T follicular helper cell (primary cell): ENCODE results near the gene RNU6-9.
"Not testable (repeated sequence)": the region's sequence is repeated elsewhere in the genome, so short reads cannot be mapped to it uniquely, and the experiment has no call there.

ENCODE experiments used
- DNase-seq: peaks from one replicate; pipeline ENCODE4 v3.0.0-alpha.2; 2020; ENCODE audit warnings: low read depth

Gene RNU6-9

GRCh38 chr19:878751-879561 is 14.3 kb upstream of the RNU6-9 start:
- not testable (repeated sequence) for DNase-seq

DNA sequence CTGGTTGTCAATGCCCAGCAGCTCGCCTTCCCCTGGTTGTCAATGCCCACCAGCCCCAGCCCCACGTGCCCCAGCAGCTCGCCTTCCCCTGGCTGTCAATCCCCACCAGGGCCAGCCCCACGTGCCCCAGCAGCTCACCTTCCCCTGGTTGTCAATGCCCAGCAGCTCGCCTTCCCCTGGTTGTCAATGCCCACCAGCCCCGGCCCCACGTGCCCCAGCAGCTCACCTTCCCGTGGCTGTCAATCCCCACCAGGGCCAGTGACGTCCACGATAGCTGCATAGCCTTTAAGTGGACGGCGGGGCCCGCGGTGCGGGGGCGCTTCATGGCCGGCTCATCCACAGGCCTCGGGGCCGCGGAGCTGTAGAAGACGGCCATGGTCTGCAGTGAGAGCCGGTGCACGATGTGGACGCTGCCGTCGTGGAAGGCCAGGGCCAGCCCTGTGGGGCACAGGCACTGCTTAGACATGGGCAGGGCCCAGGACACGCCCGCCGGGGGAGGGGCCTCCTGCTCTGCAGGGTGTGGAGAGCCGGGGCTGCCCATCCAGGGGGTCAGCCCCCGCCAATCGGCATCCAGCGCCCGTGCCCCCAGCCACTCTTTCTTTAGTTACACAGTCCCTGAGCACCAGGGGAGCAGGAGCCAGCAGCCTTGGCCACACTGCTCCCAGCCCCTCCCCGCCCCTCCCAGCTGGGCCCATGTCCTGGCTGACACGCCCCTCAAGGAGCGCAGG is 13.4 kb upstream of the RNU6-9 start:
- DNase-seq = no peak

- DNase-seq = no peak
Measured at GRCh38 chr19:881385-882071, 11.8 kb upstream of the RNU6-9 start.

DNA sequence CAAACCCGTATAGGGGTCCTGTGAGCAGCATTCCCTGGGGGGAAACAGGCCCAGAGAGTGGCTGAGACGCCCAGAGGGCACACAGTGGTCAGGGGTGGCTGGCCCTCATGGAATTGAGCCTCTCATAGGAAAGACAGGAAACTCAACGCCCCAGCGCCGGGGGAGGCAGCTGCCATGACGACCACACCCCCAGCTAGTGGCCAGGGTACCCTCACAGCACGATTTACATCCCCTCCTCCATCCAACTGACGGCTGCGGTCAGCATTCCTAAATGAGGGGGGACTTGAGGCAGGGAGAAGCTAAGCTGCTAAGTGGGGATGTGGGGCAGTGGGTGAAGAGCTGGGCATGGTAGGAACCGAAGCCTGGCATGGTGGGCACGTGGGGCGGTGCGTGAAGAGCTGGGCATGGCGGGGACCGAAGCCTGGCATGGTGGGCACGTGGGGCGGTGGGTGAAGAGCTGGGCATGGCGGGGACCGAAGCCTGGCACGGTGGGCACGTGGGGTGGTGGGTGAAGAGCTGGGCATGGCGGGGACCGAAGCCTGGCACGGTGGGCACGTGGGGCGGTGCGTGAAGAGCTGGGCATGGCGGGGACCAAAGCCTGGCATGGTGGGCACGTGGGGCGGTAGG is 10.3 kb upstream of the RNU6-9 start:
- no peak for DNase-seq

- DNase-seq = no peak
Measured at GRCh38 chr19:883661-884211, 9.5 kb upstream of the RNU6-9 start.

GRCh38 chr19:884420-885211 is 8.7 kb upstream of the RNU6-9 start:
- DNase-seq = no peak

DNA sequence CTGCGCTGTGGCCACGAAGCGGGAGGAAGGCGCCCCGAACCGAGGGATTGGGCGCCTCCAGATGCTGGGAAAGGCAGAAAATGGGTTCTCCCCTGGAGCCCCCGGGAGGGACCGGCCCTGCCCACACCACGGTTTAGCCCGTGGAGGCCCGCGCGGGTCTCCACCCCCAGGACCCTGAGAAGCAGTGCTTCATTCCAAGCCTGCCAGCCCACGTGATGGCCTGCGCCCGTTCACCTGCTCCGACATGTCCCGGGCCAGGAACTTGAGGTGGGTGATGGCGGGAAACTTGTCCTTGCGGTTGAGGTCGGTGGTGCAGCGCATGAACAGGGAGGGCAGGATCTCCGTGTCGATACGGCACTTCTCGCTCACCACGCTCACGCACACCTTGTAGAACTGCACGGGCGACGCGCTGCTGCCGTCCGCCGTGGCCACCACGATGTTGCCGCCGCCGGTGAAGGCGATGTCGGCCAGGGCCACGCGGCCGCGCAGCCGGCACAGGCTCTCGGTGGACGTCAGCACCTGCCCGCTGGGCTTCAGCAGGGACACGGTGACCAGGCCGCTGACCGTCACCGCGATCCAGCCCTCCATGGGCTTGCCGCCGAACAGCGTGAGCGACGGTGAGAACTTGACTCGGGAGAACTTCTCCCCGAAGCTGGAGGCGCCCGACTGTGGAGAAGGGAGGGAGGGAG is 7.6 kb upstream of the RNU6-9 start:
- DNase-seq = no peak

GRCh38 chr19:887072-887471 is 6.2 kb upstream of the RNU6-9 start:
- no peak for DNase-seq

GRCh38 chr19:887599-887998 is 5.7 kb upstream of the RNU6-9 start:
- no peak for DNase-seq

GRCh38 chr19:888581-889385 is 4.5 kb upstream of the RNU6-9 start:
- peak; percentile 51 for DNase-seq

GRCh38 chr19:889662-890295 is 3.5 kb upstream of the RNU6-9 start:
- DNase-seq = no peak

DNA sequence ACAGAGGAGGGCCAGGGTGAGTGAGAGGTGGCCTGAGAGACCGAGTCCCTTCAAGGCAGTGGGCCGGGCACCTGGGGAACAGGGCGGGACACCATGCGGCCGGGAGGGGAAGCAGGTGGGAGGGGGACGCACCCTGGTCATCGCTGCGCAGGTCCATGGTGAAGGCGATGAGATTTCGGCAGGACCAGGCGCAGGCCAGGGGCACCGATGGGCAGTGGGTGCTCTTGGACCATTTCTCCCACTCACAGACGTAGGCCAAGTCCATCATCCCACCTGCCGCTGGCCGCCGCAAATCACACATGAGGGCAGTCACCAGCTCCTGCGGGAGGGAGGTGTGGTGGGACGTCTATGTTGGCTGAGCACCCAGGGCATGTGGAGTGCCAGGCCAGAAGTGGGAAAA is 2.5 kb upstream of the RNU6-9 start:
- no peak for DNase-seq

DNA sequence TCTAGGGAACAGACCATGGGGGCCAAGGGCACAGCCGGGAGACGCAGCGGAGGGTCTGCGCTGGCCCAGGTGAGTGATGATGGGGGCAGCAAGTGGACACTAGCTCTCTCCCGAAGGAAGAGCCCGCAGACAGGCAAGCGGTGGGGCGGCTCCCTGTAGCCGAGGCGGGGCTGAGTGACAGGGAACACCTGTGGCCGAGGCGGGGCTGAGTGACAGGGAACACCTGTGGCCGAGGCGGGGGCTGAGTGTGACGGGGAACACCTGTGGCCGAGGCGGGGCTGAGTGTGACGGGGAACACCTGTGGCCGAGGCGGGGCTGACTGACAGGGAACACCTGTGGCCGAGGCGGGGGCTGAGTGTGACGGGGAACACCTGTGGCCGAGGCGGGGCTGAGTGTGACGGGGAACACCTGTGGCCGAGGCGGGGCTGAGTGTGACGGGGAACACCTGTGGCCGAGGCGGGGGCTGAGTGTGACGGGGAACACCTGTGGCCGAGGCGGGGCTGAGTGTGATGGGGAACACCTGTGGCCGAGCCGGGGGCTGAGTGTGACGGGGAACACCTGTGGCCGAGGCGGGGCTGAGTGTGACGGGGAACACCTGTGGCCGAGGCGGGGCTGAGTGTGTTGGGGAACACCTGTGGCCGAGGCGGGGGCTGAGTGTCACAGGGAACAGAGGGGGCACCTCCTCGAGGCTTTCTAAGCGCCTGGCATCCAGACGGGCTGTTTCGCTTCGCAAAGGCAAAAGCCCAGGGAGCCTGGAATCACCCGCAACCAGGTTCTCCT is 1.7 kb upstream of the RNU6-9 start:
- DNase-seq = not testable (repeated sequence)

GRCh38 chr19:892243-892893 is 916 bp upstream of the RNU6-9 start:
- DNase-seq = no peak

DNA sequence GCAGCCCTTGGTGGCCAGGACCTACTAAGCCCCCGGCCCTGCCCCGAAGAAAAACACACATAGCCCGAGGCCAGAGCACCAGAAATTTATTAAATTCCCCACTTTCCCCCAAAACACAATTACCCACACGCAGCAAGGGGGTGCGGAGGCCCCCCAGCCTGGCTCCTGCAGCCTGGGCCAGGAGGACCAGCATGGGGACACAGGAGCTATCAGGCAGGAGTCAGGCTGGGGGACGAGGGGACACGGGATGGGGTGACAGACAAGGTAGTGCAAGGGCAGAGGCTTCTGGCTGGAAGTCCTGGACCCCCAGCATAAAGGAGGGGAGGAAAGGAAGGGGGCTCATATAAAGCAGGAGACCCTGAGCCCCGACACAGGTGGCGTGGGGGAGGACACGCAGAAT is 3.1 kb downstream of the RNU6-9 start:
- no peak for DNase-seq

DNA sequence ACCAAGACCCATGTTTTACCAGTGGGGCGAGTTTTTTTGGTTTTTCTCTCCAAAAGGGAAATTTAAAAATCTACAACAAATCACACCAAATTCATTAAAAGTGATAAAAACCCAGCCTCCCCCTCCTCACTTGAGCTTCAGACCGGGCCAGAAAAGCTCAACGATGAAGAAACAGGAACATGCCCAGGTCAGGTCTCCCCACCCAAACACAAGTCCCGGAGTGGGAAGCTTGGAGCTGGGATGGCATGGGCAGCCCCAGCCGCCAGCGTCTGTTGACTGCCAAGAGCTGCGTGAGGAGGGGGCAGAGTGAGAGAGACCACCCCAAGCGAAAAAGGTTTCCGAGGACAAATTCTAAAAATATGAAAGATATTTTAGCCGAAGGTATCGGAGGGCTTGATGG is 3.7 kb downstream of the RNU6-9 start:
- no peak for DNase-seq

DNA sequence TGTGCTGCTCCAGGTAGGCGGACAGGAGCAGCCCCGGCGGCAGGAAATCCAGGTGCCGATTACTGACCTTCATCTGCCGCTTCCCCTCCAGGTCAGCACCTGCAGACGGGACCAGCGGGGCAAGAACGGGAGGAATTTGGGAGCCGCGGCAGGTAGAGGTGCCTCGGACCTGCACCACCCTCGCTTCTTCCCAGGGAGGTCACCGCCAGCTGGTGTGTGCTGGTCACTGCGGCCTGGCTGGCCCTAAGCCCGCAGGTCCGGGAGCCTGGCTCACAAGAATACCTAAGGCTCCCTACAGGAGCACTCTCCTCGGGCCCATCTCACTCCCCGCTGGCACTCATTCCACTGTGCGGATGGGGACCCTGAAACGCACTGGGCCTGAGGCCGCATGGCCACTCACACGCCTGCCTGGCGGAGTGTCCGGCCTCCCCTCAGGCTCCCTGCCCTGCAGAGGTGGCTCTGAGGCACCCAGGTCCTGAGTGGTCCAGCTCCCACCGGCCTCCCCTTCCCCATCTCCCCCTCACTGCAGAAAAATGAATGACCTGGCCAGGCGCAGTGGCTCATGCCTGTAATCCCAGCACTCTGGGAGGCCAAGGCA is 4.3 kb downstream of the RNU6-9 start:
- DNase-seq = no peak

DNA sequence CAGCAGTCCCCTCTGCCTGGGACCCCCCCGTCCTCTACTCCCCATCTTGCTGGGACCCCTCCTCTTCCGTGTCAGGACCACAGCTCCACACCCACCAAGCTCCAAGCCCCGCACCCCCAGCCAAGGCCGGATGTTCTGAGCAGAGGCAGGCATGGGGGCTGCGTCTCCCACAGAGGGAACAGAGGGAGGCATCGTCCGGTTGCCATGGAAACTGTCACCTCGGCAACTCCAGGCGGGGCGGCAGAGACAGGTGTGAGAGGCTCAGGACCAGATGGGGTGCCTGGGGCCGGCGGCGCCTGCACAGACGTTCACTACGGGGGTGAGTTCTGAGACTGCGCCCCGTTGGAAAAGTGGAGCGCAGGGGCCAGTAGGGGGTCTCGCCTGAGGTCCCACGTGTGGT is 5.4 kb downstream of the RNU6-9 start:
- DNase-seq = no peak
